HG03175 (cell line): ENCODE results near the gene MRPL46.
"Not testable (repeated sequence)": the region's sequence is repeated elsewhere in the genome, so short reads cannot be mapped to it uniquely, and the experiment has no call there.

Source experiments
- ATAC-seq: cut with Tn5 transposase; IDR thresholded peaks from one replicate; pipeline ENCODE4 v1.9.1; 2021; ENCODE audit warnings: mild to moderate bottlenecking, moderate library complexity; ENCODE audit not compliant: unreplicated experiment

Gene MRPL46

GRCh38 chr15:88480981-88481380, 13.8 kb upstream of the MRPL46 start:
- no peak for ATAC-seq

GRCh38 chr15:88479169-88479568, 12.0 kb upstream of the MRPL46 start:
- no peak for ATAC-seq

GRCh38 chr15:88477904-88478303, 10.7 kb upstream of the MRPL46 start:
- no peak for ATAC-seq

GRCh38 chr15:88477126-88477525, 9.9 kb upstream of the MRPL46 start:
- no peak for ATAC-seq

- no peak for ATAC-seq
Measured at GRCh38 chr15:88476635-88477060, 9.5 kb upstream of the MRPL46 start.

- not testable (repeated sequence) for ATAC-seq
Measured at GRCh38 chr15:88473661-88474293, 6.6 kb upstream of the MRPL46 start.

- ATAC-seq: no peak
Measured at GRCh38 chr15:88472225-88472624, 5.0 kb upstream of the MRPL46 start.

GRCh38 chr15:88470625-88471372, 3.6 kb upstream of the MRPL46 start:
- no peak for ATAC-seq

- no peak for ATAC-seq
Measured at GRCh38 chr15:88469321-88469720, 2.1 kb upstream of the MRPL46 start.

- ATAC-seq: not testable (repeated sequence)
Measured at GRCh38 chr15:88468721-88469120, 1.5 kb upstream of the MRPL46 start.

- peak; percentile 13 for ATAC-seq
Measured at GRCh38 chr15:88467935-88468528, 844 bp upstream of the MRPL46 start.

- ATAC-seq: no peak
Measured at GRCh38 chr15:88465633-88466224, 1.5 kb downstream of the MRPL46 start.

GRCh38 chr15:88463870-88464532, 3.2 kb downstream of the MRPL46 start:
- no peak for ATAC-seq

- ATAC-seq: no peak
Measured at GRCh38 chr15:88456733-88457132, 10.5 kb downstream of the MRPL46 start.

GRCh38 chr15:88454867-88455810, 12.0 kb downstream of the MRPL46 start:
- peak; percentile 91 for ATAC-seq

- no peak for ATAC-seq
Measured at GRCh38 chr15:88454236-88454635, 13.0 kb downstream of the MRPL46 start.

GRCh38 chr15:88453651-88454050, 13.5 kb downstream of the MRPL46 start:
- no peak for ATAC-seq

GRCh38 chr15:88450125-88450798, 16.9 kb downstream of the MRPL46 start:
- peak; percentile 68 for ATAC-seq

- no peak for ATAC-seq
Measured at GRCh38 chr15:88449581-88449980, 17.6 kb downstream of the MRPL46 start.
